A673 (cell line): Measurements from ENCODE around the gene FREY1. TPM values are rescaled to one million over a fixed set of nuclear protein-coding genes. Genes with fewer than 3 reads are reported as not detected.

Source experiments
- BruUV-seq: library from RNA; stranded (reverse); fragments of 400-500 nt; replicated peaks from 2 replicates; lab custom pipeline; 2021; lab: Mats Ljungman, UMichigan
- CTCF ChIA-PET: fragments of 300-600 bp; sonication (Branson Sonifier 250); formaldehyde crosslinking; loops from one replicate; lab custom pipeline; 2022; ENCODE audit warnings: antibody characterized with exemption; lab: Charles Lee
- POLR2A ChIA-PET: fragments of 300-600 bp; sonication (Branson Sonifier 250); formaldehyde crosslinking; loops from one replicate; lab custom pipeline; 2022; ENCODE audit warnings: antibody characterized with exemption; ENCODE audit not compliant: low non-redundant PET; lab: Charles Lee
- DNase-seq: peaks from one replicate; pipeline ENCODE4 v3.0.0-alpha.2; 2015; ENCODE audit warnings: low spot score
- H3K27ac ChIP-seq: fragments of 200-600 bp; sonication (generic); 2 replicates; pipeline ENCODE4 v1.5.1; 2016; ENCODE audit warnings: mixed run types, low read depth, mild to moderate bottlenecking, mixed read lengths, antibody characterized with exemption, low read length; ENCODE audit not compliant: poor library complexity, severe bottlenecking
- H3K27me3 ChIP-seq: fragments of 200-600 bp; sonication (generic); replicated peaks from 2 replicates; pipeline ENCODE4 v1.6.1; 2017; ENCODE audit warnings: mixed run types, low read depth, mild to moderate bottlenecking, mixed read lengths, antibody characterized with exemption, low read length; ENCODE audit not compliant: insufficient read depth, poor library complexity
- H3K36me3 ChIP-seq: fragments of 200-600 bp; sonication (generic); 2 replicates; pipeline ENCODE4 v1.6.1; 2016; ENCODE audit warnings: mixed run types, mild to moderate bottlenecking, mixed read lengths, antibody characterized with exemption, low read length; ENCODE audit not compliant: insufficient read depth, poor library complexity, severe bottlenecking
- H3K4me1 ChIP-seq: fragments of 200-600 bp; sonication (generic); 2 replicates; pipeline ENCODE4 v1.6.1; 2017; ENCODE audit warnings: mixed run types, mild to moderate bottlenecking, mixed read lengths, antibody characterized with exemption, low read length; ENCODE audit not compliant: insufficient read depth, poor library complexity, severe bottlenecking
- H3K4me3 ChIP-seq: fragments of 200-600 bp; sonication (generic); 2 replicates; pipeline ENCODE4 v1.5.1; 2016; ENCODE audit warnings: low read depth, mixed run types, mild to moderate bottlenecking, mixed read lengths, low read length; ENCODE audit not compliant: poor library complexity, severe bottlenecking
- H3K9me3 ChIP-seq: fragments of 200-600 bp; sonication (generic); 2 replicates; pipeline ENCODE4 v1.6.1; 2016; ENCODE audit warnings: mixed run types, low read depth, mild to moderate bottlenecking, mixed read lengths, antibody characterized with exemption, low read length; ENCODE audit not compliant: poor library complexity, severe bottlenecking
- EZH2 ChIP-seq: fragments of 200-600 bp; sonication (generic); IDR thresholded peaks from 2 replicates; pipeline ENCODE4 v1.6.1; 2017; ENCODE audit warnings: borderline replicate concordance, low read depth, mild to moderate bottlenecking, mixed read lengths, antibody characterized with exemption, low read length; ENCODE audit not compliant: poor library complexity, severe bottlenecking
- intact Hi-C: fragments of 100-400 bp; cut with micrococcal nuclease; formaldehyde crosslinking; loops from one replicate; pipeline ENCODE4 v1.10.0; 2022; ENCODE audit not compliant: unreplicated experiment
- total RNA-seq: library from RNA; stranded (reverse); gene quantifications from 2 replicates; pipeline ENCODE4 v1.2.3, GENCODE V29; 2021
- TF ChIP-seq, protein P1 (sequence below): fragments of 300-800, 200-600 bp; sonication (generic); conservative IDR thresholded peaks from 2 replicates; pipeline ENCODE4 v1.5.1; 2017; ENCODE audit warnings: low read depth, mild to moderate bottlenecking, antibody characterized with exemption, low read length, moderate library complexity, mixed read lengths

FREY1 gene
- total RNA-seq, 1 experiment from 2014 or later, result 3.8 TPM

DNA sequence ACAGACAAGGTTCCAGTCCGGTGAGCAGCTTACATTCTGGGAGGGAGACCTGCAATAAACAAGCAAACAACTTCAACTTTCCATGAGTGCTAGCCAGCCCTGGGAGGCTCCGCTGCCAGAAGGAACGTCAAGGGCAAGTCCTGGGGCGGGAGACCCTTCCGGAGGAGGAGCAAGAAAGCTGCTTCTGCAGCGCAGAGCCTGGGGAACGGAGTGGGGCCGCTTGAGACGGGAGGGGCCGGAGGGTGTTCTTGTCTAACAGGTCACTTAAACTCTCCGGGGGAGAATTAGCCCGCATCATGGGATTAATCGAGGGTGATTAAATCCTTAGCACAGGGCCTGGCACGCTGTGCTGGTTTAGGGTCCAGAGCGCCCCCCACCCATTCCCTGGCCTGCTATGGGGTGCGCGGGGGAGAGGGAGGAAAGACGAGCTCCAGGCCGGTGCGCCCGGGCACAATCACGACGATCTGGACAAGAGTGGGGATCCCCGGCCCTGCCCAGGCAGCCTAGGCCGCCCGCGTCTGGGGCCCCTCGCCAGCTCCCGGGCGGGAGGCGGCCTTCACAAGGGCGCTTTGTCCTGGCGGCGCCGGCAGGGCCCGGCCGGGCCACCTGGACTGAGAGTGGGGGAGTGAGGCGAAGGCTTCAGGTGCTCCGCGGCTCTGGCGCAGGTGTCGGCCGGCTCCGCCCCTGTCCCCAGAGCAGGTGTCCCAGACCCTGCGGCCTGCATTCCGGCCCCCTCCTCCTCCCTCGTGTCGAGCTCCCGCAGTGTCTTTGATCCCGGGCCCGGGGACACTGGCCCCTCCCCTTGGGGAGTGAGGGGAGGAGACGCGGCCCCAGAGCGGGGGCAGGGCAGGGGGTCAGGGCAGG is 14.7 kb upstream of the FREY1 start:
- no TSS peak for BruUV-seq
- Histone ChIP-seq H3K27ac (no peak overlapping the region), H3K27me3 (no peaks in the 10 kb centered on the region), H3K4me1 (peaks cover 13% of the 10 kb centered on the region), H3K9me3 (no peaks in the 10 kb centered on the region), H3K36me3 (no peaks in the 10 kb centered on the region), H3K4me3 (peak overlapping the region; percentile 66)
- ChIA-PET POLR2A (no interaction called here), CTCF (no interaction called here)
- intact Hi-C loops, result no loop called here
- DNase-seq, result peak; percentile 45
- TF ChIP-seq, protein P1, sequence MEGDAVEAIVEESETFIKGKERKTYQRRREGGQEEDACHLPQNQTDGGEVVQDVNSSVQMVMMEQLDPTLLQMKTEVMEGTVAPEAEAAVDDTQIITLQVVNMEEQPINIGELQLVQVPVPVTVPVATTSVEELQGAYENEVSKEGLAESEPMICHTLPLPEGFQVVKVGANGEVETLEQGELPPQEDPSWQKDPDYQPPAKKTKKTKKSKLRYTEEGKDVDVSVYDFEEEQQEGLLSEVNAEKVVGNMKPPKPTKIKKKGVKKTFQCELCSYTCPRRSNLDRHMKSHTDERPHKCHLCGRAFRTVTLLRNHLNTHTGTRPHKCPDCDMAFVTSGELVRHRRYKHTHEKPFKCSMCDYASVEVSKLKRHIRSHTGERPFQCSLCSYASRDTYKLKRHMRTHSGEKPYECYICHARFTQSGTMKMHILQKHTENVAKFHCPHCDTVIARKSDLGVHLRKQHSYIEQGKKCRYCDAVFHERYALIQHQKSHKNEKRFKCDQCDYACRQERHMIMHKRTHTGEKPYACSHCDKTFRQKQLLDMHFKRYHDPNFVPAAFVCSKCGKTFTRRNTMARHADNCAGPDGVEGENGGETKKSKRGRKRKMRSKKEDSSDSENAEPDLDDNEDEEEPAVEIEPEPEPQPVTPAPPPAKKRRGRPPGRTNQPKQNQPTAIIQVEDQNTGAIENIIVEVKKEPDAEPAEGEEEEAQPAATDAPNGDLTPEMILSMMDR, result no peak
- no peak for TF ChIP-seq EZH2

DNA sequence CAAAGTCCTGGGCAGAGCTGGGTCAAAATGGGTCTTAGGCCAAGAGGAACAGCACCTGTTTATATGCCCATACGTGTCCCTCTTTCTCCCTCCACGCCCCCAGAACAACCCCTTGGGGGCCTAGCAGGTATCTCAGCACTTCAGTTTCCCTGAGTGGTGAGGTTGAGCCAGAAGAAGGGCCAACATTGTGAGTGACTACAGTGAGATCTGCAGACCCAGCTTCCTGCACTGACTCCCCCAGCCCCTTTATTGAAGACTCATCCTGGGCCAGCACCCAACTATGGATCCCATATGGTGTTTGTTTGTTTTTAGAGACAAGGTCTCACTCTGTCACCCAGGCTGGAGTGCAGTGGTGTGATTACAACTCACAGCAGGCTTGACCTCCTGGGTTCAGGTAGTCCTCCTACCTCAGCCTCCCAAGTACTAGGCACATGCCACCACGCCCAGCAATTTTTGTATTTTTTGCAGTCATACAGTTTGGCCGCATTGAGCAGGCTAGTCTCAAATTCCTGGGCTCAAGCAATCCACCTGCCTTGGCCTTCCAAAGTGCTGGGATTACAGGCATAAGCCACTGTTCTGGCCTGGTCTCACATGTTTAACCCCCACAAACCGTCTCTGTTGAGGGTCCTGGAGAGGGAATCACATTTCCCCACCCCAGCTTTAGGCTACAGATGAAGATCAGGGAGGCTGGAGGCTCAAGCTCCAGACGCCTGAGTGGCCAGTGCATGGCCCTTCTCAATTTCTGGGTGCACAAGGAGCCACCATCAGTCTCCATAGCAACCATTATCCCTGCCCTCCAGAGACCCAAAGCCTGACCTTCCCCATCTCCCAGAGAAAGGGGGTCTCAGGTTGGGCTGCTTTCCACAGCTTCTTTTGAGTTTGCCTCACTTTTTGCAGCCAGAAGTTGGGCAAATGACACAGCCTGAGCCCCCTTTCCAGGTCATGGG is 13.7 kb upstream of the FREY1 start:
- H3K9me3 ChIP-seq, result no peaks in the 10 kb centered on the region
- TF ChIP-seq, protein P1, result no peak
- TF ChIP-seq EZH2, result no peak
- ChIA-PET POLR2A (no interaction called here), CTCF (no interaction called here)
- no peaks in the 10 kb centered on the region for H3K27me3 ChIP-seq
- no peak overlapping the region for H3K27ac ChIP-seq
- H3K4me3 ChIP-seq, result no peak overlapping the region
- peaks cover 15% of the 10 kb centered on the region for H3K4me1 ChIP-seq
- BruUV-seq, result no TSS peak
- DNase-seq, result no peak
- intact Hi-C loops, result no loop called here
- no peaks in the 10 kb centered on the region for H3K36me3 ChIP-seq

DNA sequence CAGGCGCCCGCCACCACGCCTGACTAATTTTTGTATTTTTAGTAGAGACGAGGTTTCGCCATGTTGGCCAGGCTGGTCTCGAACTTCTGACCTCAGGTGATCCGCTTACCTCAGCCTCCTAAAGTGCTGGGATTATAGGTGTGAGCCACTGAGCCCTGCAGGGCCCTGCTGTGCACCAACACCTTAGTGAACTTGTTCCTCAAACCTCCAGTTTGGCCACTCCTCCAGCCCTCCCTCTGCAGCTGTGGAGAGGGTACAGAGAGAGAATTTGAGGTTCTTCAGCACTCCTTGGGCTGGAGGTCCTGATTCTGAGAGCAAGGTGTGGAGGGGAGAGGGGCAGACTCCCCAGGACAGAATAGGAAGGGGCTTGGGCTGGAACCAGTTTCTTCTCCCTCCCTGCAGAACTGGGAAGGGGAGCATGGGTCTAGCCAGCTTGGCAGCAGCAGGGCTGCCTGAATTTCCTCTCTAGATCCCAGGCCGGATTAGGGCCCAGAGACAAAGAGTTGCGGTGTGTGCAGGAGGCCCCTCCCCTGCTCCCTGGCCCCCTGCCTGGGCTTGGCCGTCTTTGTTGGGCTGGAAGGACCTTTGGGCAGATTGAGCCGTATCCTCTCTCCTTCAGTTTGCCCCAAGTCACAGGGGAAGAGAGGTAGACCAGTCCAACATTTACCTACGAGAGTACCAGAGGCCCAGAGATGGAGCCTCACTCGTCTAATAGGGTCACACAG is 12.9 kb upstream of the FREY1 start:
- TF ChIP-seq, protein P1, result no peak
- TF ChIP-seq EZH2, result no peak
- intact Hi-C loops, result loop anchor here (2.0 to 5.0 kb wide), 3 partner anchors 39 to 202 kb away; partner anchors contain the start of genes CRY2 and PHF21A
- no peaks in the 10 kb centered on the region for H3K27me3 ChIP-seq
- no peaks in the 10 kb centered on the region for H3K9me3 ChIP-seq
- POLR2A ChIA-PET, result no interaction called here
- H3K36me3 ChIP-seq, result peaks cover 4% of the 10 kb centered on the region
- BruUV-seq, result no TSS peak
- no peak for DNase-seq
- CTCF ChIA-PET, result no interaction called here
- no peak overlapping the region for H3K4me3 ChIP-seq
- H3K27ac ChIP-seq, result no peak overlapping the region
- peaks cover 15% of the 10 kb centered on the region for H3K4me1 ChIP-seq
